Mesenteric fat pad (tissue), 1 donor: ENCODE results near the gene CREB3L1. TPM values are rescaled to one million over a fixed set of nuclear protein-coding genes. Genes with fewer than 3 reads are reported as not detected.
A peak's percentile ranks its signal among the peaks of the same experiment; 100 is the strongest.

Source experiments
- DNase-seq: peaks from one replicate; pipeline ENCODE4 v3.0.0-alpha.2; 2020; ENCODE audit warnings: low spot score
- long read RNA-seq: library from polyadenylated mRNA; unstranded; transcript quantifications from one replicate; pipeline ENCODE4 v2.0.0, GENCODE V29; 2020
- total RNA-seq: library from RNA; stranded (reverse); fragmentation: NEBNext Ultra II Directional; extraction: Animal tissue kit (Norgen Biotek cat#: 25700); gene quantifications from one replicate; pipeline ENCODE4 v1.2.1, GENCODE V29; 2021
- donor health status: DM: yes; HTN: yes; CAD: no.

Gene CREB3L1
- total RNA-seq: 8.4 TPM
- long read RNA-seq, partial matches to known transcripts: 0 of 2 reads
- long read RNA-seq, other reads (novel, unspliced or antisense): 0 of 2 reads

- DNase-seq: no peak
Observed at GRCh38 chr11:46277622-46278386, at the start of gene CREB3L1. Gene CREB3L1 (plus strand): TSS chr11:46277662. CDS start chr11:46278112, 450 bp downstream.

GRCh38 chr11:46229230-46229629 lies 48.2 kb upstream of the CREB3L1 start:
- DNase-seq: no peak

- peak; percentile 28 for DNase-seq
Observed at GRCh38 chr11:46234311-46234710, 43.2 kb upstream of the CREB3L1 start.

GRCh38 chr11:46235777-46236688 lies 41.4 kb upstream of the CREB3L1 start:
- DNase-seq: no peak

- no peak for DNase-seq
Observed at GRCh38 chr11:46236918-46237247, 40.6 kb upstream of the CREB3L1 start.

GRCh38 chr11:46237248-46238077 lies 40.0 kb upstream of the CREB3L1 start:
- DNase-seq: peak; percentile 91

- DNase-seq: peak; percentile 92
Observed at GRCh38 chr11:46238078-46238966, 39.1 kb upstream of the CREB3L1 start.

GRCh38 chr11:46238967-46239800 lies 38.3 kb upstream of the CREB3L1 start:
- peak; percentile 97 for DNase-seq

GRCh38 chr11:46239801-46240061 lies 37.7 kb upstream of the CREB3L1 start:
- no peak for DNase-seq

GRCh38 chr11:46240371-46240770 lies 37.1 kb upstream of the CREB3L1 start:
- DNase-seq: no peak

GRCh38 chr11:46240861-46241260 lies 36.6 kb upstream of the CREB3L1 start:
- DNase-seq: peak; percentile 62

GRCh38 chr11:46242041-46242951 lies 35.2 kb upstream of the CREB3L1 start:
- DNase-seq: no peak

GRCh38 chr11:46242952-46243795 lies 34.3 kb upstream of the CREB3L1 start:
- peak; percentile 97 for DNase-seq

GRCh38 chr11:46243796-46244109 lies 33.7 kb upstream of the CREB3L1 start:
- no peak for DNase-seq

- DNase-seq: no peak
Observed at GRCh38 chr11:46246521-46246920, 30.9 kb upstream of the CREB3L1 start.

- DNase-seq: peak; percentile 67
Observed at GRCh38 chr11:46247090-46247489, 30.4 kb upstream of the CREB3L1 start.

GRCh38 chr11:46247659-46248058 lies 29.8 kb upstream of the CREB3L1 start:
- no peak for DNase-seq
